ENCODE measurements around the gene ZNF614. TPM values are rescaled to one million over a fixed set of nuclear protein-coding genes. Genes with fewer than 3 reads are reported as not detected.

ZNF614 gene
- total RNA-seq = 7.3 and 10.8 TPM in 2 replicates

DNA sequence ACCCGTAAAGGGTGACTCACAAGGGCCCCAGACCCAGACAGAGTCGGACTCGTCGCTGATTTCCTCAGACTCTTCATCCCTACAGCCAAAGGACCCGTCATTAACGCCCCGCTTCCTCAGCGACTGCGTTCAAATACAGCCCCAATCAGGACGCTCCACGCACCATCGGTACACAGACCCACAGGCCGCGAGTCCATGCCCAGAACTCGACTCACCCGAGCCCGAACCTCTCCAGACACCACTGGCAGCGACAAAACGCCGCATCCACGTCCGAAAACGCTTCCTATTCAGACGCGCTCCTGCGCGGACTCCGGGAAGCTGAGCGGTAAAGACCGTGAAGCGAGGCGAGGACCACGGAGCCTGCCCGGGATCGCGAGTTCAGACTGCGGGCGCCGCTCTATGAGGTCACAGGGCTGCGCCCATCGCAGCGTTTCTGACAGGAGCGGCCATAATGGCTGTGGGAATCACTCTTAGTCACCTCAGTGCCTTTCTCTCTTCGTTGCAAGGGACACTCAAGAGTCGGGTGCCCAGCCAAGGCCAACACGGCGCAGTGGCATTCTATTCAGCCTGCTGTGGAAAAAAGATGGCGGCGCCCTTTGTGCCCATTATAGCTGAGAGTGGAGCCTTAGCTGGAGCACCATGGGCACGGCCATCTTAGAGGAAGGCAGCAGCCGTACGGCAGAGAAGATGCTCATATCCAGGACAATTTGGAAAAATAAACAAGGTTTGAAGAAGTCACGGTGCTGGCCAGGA is at the start of gene ZNF614:
Gene ZNF614, minus strand, starts transcription at position 353 of the 753 bp plus-strand sequence. CDS start 2,634 bp downstream, outside the sequence.

GRCh38 chr19:52048555-52049501 is 20.6 kb upstream of the ZNF614 start, which contains the start of gene ZNF432:
Gene ZNF432 (minus strand): TSS chr19:52048838. CDS start chr19:52046868, 1,970 bp downstream.

GRCh38 chr19:52007806-52008557 is 20.2 kb downstream of the ZNF614 start, which contains the start of gene ZNF615:
Gene ZNF615 (minus strand): TSS chr19:52008211. CDS start chr19:52003711, 4,500 bp downstream.

DNA sequence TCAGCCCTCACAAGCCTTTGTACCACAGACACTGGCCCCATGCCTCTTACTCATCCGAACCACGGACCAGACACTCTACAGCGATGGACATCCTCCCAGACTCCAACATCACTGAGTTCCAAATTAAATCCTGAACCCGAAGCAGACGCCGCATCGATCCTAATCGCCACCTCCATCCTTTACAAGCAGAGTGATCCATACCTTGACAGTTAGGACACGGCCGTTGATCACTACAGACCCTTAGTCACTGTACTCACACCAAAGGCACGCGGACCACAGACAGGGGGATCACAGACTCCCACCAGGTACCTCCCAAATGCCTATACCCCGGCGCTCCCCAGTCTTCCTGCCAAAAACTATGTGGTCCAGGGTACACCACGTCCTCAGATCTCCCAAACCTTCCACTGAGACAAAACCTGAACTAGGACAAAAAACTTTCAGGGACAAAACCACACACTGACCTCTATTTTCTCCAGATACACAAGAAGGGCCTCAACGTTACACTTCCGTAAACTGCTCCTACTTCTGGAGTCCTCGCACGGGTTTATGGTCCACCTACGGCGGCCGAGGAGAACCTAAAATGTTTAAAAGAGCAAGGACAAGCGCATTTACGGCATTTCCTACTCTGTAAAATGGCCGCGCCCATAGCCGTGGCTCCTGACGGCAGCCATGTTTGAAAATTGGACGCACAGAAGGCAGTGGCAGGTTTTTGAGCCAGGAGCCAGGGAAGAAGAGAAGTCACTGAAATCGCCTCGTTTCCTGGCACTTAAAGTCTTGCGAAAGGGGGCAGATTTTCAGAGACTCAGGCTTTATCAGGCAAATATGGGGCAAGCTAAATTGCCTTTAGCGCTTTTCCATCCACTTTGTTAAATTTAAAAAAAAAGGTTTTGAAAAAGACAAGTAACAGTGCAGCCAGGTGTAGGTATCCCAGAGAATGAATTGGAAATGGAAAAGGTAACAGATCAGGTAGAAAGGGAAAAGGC is 41.6 kb downstream of the ZNF614 start, which contains the start of gene ZNF350:
Gene ZNF350, minus strand, starts transcription at position 532 of the 983 bp plus-strand sequence. CDS start 12,480 bp downstream, outside the sequence.

Other genes starting within 250 kb of the ZNF614 start
- gene FPR3, start 233.2 kb downstream of the ZNF614 start, total RNA-seq = not detected in 2 replicates
- 3.7 and 4.0 TPM in 2 replicates for gene ZNF577, start 140.4 kb downstream of the ZNF614 start, total RNA-seq
- 5.5 and 6.5 TPM in 2 replicates for gene ZNF649, start 123.4 kb downstream of the ZNF614 start, total RNA-seq
- 2.9 and 3.7 TPM in 2 replicates for gene ZNF613, start 100.9 kb downstream of the ZNF614 start, total RNA-seq
- 6.1 and 8.1 TPM in 2 replicates for gene ZNF350, start 41.5 kb downstream of the ZNF614 start, total RNA-seq
- gene ZNF615, start 20.2 kb downstream of the ZNF614 start, total RNA-seq = 8.6 and 8.8 TPM in 2 replicates
- 5.5 and 7.0 TPM in 2 replicates for gene ZNF432, start 20.5 kb upstream of the ZNF614 start, total RNA-seq
- 19.1 and 22.7 TPM in 2 replicates for gene ZNF841, start 67.4 kb upstream of the ZNF614 start, total RNA-seq
- 7.8 and 8.8 TPM in 2 replicates for gene ZNF616, start 111.6 kb upstream of the ZNF614 start, total RNA-seq
- 3.3 and 5.1 TPM in 2 replicates for gene ZNF836, start 143.2 kb upstream of the ZNF614 start, total RNA-seq
- gene PPP2R1A, start 161.7 kb upstream of the ZNF614 start, total RNA-seq = 182 and 201 TPM in 2 replicates
- 7.4 and 8.5 TPM in 2 replicates for gene ZNF766, start 241.2 kb upstream of the ZNF614 start, total RNA-seq